ENCODE measurements around the gene TMEM128.
"Not testable (repeated sequence)": the region's sequence is repeated elsewhere in the genome, so short reads cannot be mapped to it uniquely, and the experiment has no call there.

Gene TMEM128

DNA sequence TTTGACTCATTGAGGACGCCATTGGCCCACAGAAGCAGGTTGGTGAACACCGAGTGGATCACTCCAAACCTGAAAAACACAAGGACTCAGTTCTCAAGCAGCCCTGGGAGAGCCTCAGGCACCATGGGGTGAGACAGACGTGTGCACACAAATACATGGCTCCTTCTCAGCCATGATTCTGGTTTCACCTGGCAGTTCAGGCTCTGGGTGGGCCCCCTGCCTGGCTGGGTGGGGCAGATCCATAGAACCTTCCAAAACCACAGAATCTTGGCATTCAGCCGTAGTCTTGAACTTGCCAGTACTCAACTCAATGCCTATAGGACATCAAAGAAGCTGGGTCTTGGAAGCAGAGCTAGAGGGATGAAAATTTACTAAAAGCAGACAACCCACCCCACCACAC lies 45.5 kb downstream of the TMEM128 start:
- H3K4me3 ChIP-seq (ENCODE audit: low read depth, low read length), result no peak overlapping the region

- H3K4me3 ChIP-seq (ENCODE audit: low read depth, low read length), result no peak overlapping the region
Observed at GRCh38 chr4:4200624-4201023, 47.4 kb downstream of the TMEM128 start.

DNA sequence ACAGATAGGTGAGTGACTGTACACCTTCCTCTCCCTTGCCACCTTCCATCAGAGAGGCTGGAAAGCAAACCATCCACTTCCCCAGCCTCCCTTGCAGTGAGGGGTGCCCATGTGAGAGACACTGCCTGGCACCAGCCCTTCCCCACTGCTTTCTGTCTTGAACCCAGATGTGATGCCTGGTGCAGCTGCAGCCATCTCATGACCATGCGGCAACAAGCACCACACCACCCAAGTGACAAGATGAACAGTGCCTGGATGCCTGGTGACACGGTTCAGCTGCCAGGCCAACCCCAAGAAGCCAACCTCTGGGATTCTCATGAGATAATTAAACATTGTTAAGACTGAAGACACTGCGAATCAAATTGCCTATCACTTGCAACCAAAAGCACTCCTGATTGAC lies 52.7 kb downstream of the TMEM128 start:
- no peak overlapping the region for H3K4me3 ChIP-seq (ENCODE audit: low read depth, low read length)

DNA sequence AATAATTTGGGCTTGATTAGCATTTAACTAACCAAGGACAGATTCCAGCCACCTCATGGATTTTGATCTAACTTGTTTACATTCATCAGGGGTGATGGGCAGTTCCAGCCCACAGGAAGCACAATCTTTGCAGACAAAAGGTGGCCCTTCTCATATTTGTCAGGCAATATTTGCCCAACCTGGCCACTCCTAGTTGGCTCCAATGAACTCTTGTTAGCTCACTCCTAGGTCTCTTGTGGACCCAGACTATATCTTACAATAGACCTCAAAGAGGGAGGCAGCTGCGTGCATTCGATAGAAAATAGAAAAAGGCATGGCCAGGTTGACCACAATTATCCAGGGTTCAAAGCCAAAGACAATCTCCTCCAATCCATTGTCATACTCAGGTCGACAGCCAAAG lies 59.5 kb downstream of the TMEM128 start:
- not testable (repeated sequence) for H3K4me3 ChIP-seq (ENCODE audit: low read depth, low read length)

Measured in iPS-11a (cell line).